HepG2 (cell line): Measurements from ENCODE around the gene MAP3K19. TPM values are rescaled to one million over a fixed set of nuclear protein-coding genes. Genes with fewer than 3 reads are reported as not detected.

ENCODE experiments used
- ATAC-seq: fragments of 200-7000 bp; cut with Tn5 transposase; 3 replicates; pipeline ENCODE4 v1.9.1; 2020; ENCODE audit warnings: mild to moderate bottlenecking, moderate library complexity
- BruUV-seq: library from RNA; stranded (reverse); fragments of 400-500 nt; replicated peaks from 2 replicates; lab custom pipeline; 2021; lab: Mats Ljungman, UMichigan
- CTCF ChIA-PET: fragments of 300-600 bp; formaldehyde crosslinking; extraction: SDS; loops from one replicate; lab custom pipeline; 2021; ENCODE audit warnings: low total read pairs, inconsistent platforms, low intra/inter-chr PET ratio; lab: Yijun Ruan, JAX
- POLR2A ChIA-PET: fragments of 350-600 bp; sonication (Branson Sonifier 250); formaldehyde crosslinking; loops from one replicate; lab custom pipeline; 2020; ENCODE audit warnings: antibody characterized with exemption, inconsistent platforms; lab: Yijun Ruan, JAX
- DNase-seq: peaks from one replicate; pipeline ENCODE4 v3.0.0-alpha.2; 2015; ENCODE audit warnings: low spot score
- FAIRE-seq: peaks from 3 replicates; lab custom pipeline; 2011; peaks lifted over from hg19 to GRCh38; lab: Jason Lieb, UNC
- H2AFZ ChIP-seq: one replicate; pipeline ENCODE4 v1.6.1; 2011; ENCODE audit warnings: low read length, inconsistent platforms
- H3K27ac ChIP-seq: fragments of 300-600 bp; 3 replicates; pipeline ENCODE4 v1.8.0; 2011; ENCODE audit warnings: mixed run types, mild to moderate bottlenecking, mixed read lengths, low read length, inconsistent platforms; ENCODE audit not compliant: insufficient read depth; ENCODE audit errors: extremely low read length
- H3K27me3 ChIP-seq, 2 experiments: fragments of 200-600 bp in 1 of 2; 2 replicates in 1 of 2; 3 replicates in 1 of 2; pipeline versions ENCODE4 v1.6.0 to v1.8.0; 2011; ENCODE audit warnings: low read length in 2 of 2, mild to moderate bottlenecking in 2 of 2, moderate library complexity in 2 of 2, inconsistent platforms in 1 of 2; ENCODE audit not compliant: insufficient read depth in 2 of 2, control insufficient read depth in 1 of 2
- H3K36me3 ChIP-seq, 2 experiments: fragments of 200-600 bp in 1 of 2; replicated peaks in 1 of 2; 2 replicates in 1 of 2; 3 replicates in 1 of 2; pipeline versions ENCODE4 v1.5.1 to v1.8.0; 2011; ENCODE audit warnings: low read length in 2 of 2, inconsistent platforms in 1 of 2; ENCODE audit not compliant: insufficient read depth in 2 of 2, control insufficient read depth in 1 of 2
- H3K4me1 ChIP-seq: 2 replicates; pipeline ENCODE4 v1.5.1; 2012; ENCODE audit warnings: low read length, inconsistent platforms; ENCODE audit not compliant: insufficient read depth
- H3K4me2 ChIP-seq: 2 replicates; pipeline ENCODE4 v1.6.0; 2011; ENCODE audit warnings: low read depth, low read length, inconsistent platforms
- H3K4me3 ChIP-seq, 3 experiments: fragments of 200-600 bp in 1 of 3; sonication (generic), shearing (Covaris generic) in 1 of 3; replicated peaks in 1 of 3; 2 replicates each; pipeline ENCODE4 v1.5.1; 2011 to 2016; ENCODE audit warnings: low read length in 3 of 3, inconsistent platforms in 2 of 3, low read depth in 2 of 3, mild to moderate bottlenecking in 2 of 3, control low read depth in 1 of 3, mixed read lengths in 1 of 3; ENCODE audit not compliant: insufficient read depth in 1 of 3
- H3K79me2 ChIP-seq: one replicate; pipeline ENCODE4 v1.6.1; 2011; ENCODE audit warnings: low read length, inconsistent platforms; ENCODE audit not compliant: insufficient read depth
- H3K9ac ChIP-seq: 2 replicates; pipeline ENCODE4 v1.6.0; 2011; ENCODE audit warnings: mild to moderate bottlenecking, low read depth, low read length, inconsistent platforms; ENCODE audit not compliant: insufficient read depth
- H3K9me3 ChIP-seq: 2 replicates; pipeline ENCODE4 v1.5.1; 2012; ENCODE audit warnings: mild to moderate bottlenecking, low read length
- H4K20me1 ChIP-seq: 2 replicates; pipeline ENCODE4 v1.6.0; 2011; ENCODE audit warnings: inconsistent platforms, mild to moderate bottlenecking, low read length, moderate library complexity; ENCODE audit not compliant: insufficient read depth
- ATM ChIP-seq: fragments of 450-650 bp; IDR thresholded peaks from 2 replicates; pipeline ENCODE4 v1.7.1; 2017; ENCODE audit warnings: mild to moderate bottlenecking, borderline replicate concordance
- CREM ChIP-seq, 2 experiments: sonication (generic) in 1 of 2; formaldehyde crosslinking in 1 of 2; IDR thresholded peaks; 2 replicates each; pipeline versions ENCODE4 v1.4.0 to v1.6.1; 2016 to 2020; ENCODE audit warnings: antibody characterized with exemption in 1 of 2, mild to moderate bottlenecking in 1 of 2, missing genetic modification reagents in 1 of 2
- DR1 ChIP-seq: sonication (generic); formaldehyde crosslinking; IDR thresholded peaks from 2 replicates; pipeline ENCODE4 v1.8.0; 2021; ENCODE audit warnings: mild to moderate bottlenecking, missing genetic modification reagents, inconsistent platforms
- ELF1 ChIP-seq: sonication (generic); formaldehyde crosslinking; IDR thresholded peaks from 2 replicates; pipeline ENCODE4 v1.4.0; 2020; ENCODE audit warnings: missing genetic modification reagents
- HDAC2 ChIP-seq: sonication (generic); formaldehyde crosslinking; IDR thresholded peaks from 2 replicates; pipeline ENCODE4 v1.4.0; 2020; ENCODE audit warnings: missing genetic modification reagents
- HNF4A ChIP-seq: sonication (generic); formaldehyde crosslinking; IDR thresholded peaks from 2 replicates; pipeline ENCODE4 v1.4.0; 2020; ENCODE audit warnings: missing genetic modification reagents
- MED13 ChIP-seq: sonication (generic); formaldehyde crosslinking; IDR thresholded peaks from 2 replicates; pipeline ENCODE4 v1.5.0; 2020; ENCODE audit warnings: missing genetic modification reagents
- MTA1 ChIP-seq: sonication (generic); formaldehyde crosslinking; IDR thresholded peaks from 2 replicates; pipeline ENCODE4 v1.4.0; 2020; ENCODE audit warnings: missing genetic modification reagents, mild to moderate bottlenecking, borderline replicate concordance
- ZBTB4 ChIP-seq: sonication (generic); formaldehyde crosslinking; IDR thresholded peaks from 2 replicates; pipeline ENCODE4 v1.4.0; 2020; ENCODE audit warnings: missing genetic modification reagents, mild to moderate bottlenecking, borderline replicate concordance
- ZNF3 ChIP-seq: IDR thresholded peaks from 2 replicates; pipeline ENCODE4 v1.7.0; 2017; ENCODE audit warnings: inconsistent platforms
- ZNF772 ChIP-seq: sonication (generic); formaldehyde crosslinking; IDR thresholded peaks from 2 replicates; pipeline ENCODE4 v1.5.0; 2020; ENCODE audit warnings: mild to moderate bottlenecking, missing genetic modification reagents
- in situ Hi-C: cut with HindIII; loops from 2 replicates; pipeline ENCODE4 v1.10.0; 2017; ENCODE audit warnings: low pct_unique_long_range_greater_than_20kb; ENCODE audit not compliant: extremely low pct_ligation_motif_present
- intact Hi-C: fragments of 100-400 bp; cut with micrococcal nuclease; formaldehyde crosslinking; loops from one replicate; pipeline ENCODE4 v1.10.0; 2022; ENCODE audit not compliant: unreplicated experiment
- polyA plus RNA-seq, 8 experiments: library from polyadenylated mRNA; depleted of rRNA in 3 of 8; stranded (reverse) in 7 of 8; unstranded in 1 of 8; fragments of >200 nt; fragmentation: Illumina TruSeq in 4 of 8; extraction: Trizol in 4 of 8; gene quantifications; 2 replicates each; pipeline versions ENCODE4 v1.2.1 to v1.2.3, GENCODE V29; 2011 to 2016; ENCODE audit warnings: low read depth in 4 of 8, missing spikeins in 1 of 8, mixed read lengths in 1 of 8; ENCODE audit not compliant: insufficient read depth in 1 of 8
- total RNA-seq, 5 experiments: library from RNA; depleted of rRNA; stranded (reverse); fragments of >200 nt; fragmentation: Illumina TruSeq; extraction: Trizol; gene quantifications; 2 replicates each; pipeline ENCODE4 v1.2.3, GENCODE V29; 2016; ENCODE audit warnings: low read depth in 1 of 5

Gene MAP3K19
- total and polyA plus RNA-seq, 2 of the 13 experiments (the other 11 are each of a cell fraction or from before 2014, with no cell fraction given), result not detected

GRCh38 chr2:135093670-135094330 is 46.6 kb upstream of the MAP3K19 start (continued):
- TF ChIP-seq ZBTB4 (no peak), MTA1 (CRISPR knock-in tag) (no peak), ZNF772 (no peak), DR1 (CRISPR knock-in tag) (no peak), HNF4A (CRISPR knock-in tag) (peak; percentile 56)
- TF ChIP-seq, all 625 proteins: peak for 4

- no peak for FAIRE-seq
- CTCF ChIA-PET, result no interaction called here
- BruUV-seq, result no TSS peak
Measured at GRCh38 chr2:135093193-135093592, 45.9 kb upstream of the MAP3K19 start.

More at GRCh38 chr2:135093193-135093592, 45.9 kb upstream of the MAP3K19 start:
- ATAC-seq (no peak), DNase-seq (no peak)
- no peaks in the 10 kb centered on the region for H3K27me3 ChIP-seq
- peaks cover 45% of the 10 kb centered on the region for H3K4me1 ChIP-seq
- H2AFZ ChIP-seq, result no peak overlapping the region
- TF ChIP-seq HDAC2 (CRISPR knock-in tag) (no peak), CREM (IDR thresholded peaks at IDR 0.05) (no peak), CREM (CRISPR knock-in tag; IDR thresholded peaks at IDR 0.05) (no peak), MED13 (CRISPR knock-in tag) (no peak), ZNF3 (CRISPR knock-in tag) (no peak), ELF1 (CRISPR knock-in tag) (no peak), ATM (no peak)
- no peak overlapping the region for H3K4me3 ChIP-seq
- no peak overlapping the region for H3K9ac ChIP-seq
- peaks cover 7% of the 10 kb centered on the region for H3K79me2 ChIP-seq
- in situ Hi-C loops, result no loop called here
- no peaks in the 10 kb centered on the region for H3K9me3 ChIP-seq
- H3K4me2 ChIP-seq, result no peak overlapping the region
- H3K36me3 ChIP-seq, result peaks cover 2 to 29% of the 10 kb centered on the region in 2 experiments; a peak in 4 of 5 replicates
- intact Hi-C loops, result loop anchor here (5.0 kb wide), 1 partner anchor 41 kb away; the partner anchor contains the start of gene RAB3GAP1
- POLR2A ChIA-PET, result no interaction called here
- H4K20me1 ChIP-seq, result no peaks in the 10 kb centered on the region
- peak overlapping the region; percentile 43 for H3K27ac ChIP-seq
